ENCODE data around the gene SLC10A6.

GRCh38 chr4:86846921-86847320, 2.3 kb downstream of the SLC10A6 start:
- no peak for TF ChIP-seq CUX1 (IDR thresholded peaks at IDR 0.05; ENCODE audit: insufficient replicate concordance, low read depth, low read length)
- no peak for TF ChIP-seq CTCF (IDR thresholded peaks at IDR 0.05 in 2 of 3, conservative IDR thresholded peaks at IDR 0.05 in 1 of 3; ENCODE audit: control insufficient read depth in 2 of 3, extremely low read depth in 1 of 3, insufficient read depth in 1 of 3, low read depth in 3 of 3, low read length in 3 of 3)
- no peak for TF ChIP-seq SIN3A (IDR thresholded peaks at IDR 0.05; ENCODE audit: low read depth, low read length)
- TF ChIP-seq FOS (IDR thresholded peaks at IDR 0.05; ENCODE audit: borderline replicate concordance, extremely low read depth, insufficient read length): no peak
- TF ChIP-seq POLR2A (IDR thresholded peaks at IDR 0.05; ENCODE audit: low read depth, low read length): no peak
- TF ChIP-seq EP300 (IDR thresholded peaks at IDR 0.05; ENCODE audit: borderline replicate concordance in 1 of 2, control insufficient read depth in 1 of 2, low read depth in 2 of 2, low read length in 2 of 2): no peak
- no peak for TF ChIP-seq PAX5 (IDR thresholded peaks at IDR 0.05; ENCODE audit: borderline replicate concordance, low read depth, low read length)
- no peak for TF ChIP-seq JUNB (IDR thresholded peaks at IDR 0.05)
